Gastroesophageal sphincter (tissue), 3 donors: ENCODE results near the gene PMF1.

Source experiments
- CTCF ChIP-seq, 4 experiments: fragments of 200-600 bp in 2 of 4; fragments of 450-650 bp in 2 of 4; sonication (generic) in 1 of 4; IDR thresholded peaks; one replicate each; pipeline ENCODE4 v1.5.1; 2017 to 2019; ENCODE audit warnings: antibody characterized with exemption in 4 of 4, mild to moderate bottlenecking in 2 of 4, moderate library complexity in 2 of 4
- POLR2A ChIP-seq, 2 donors: fragments of 450-650 bp; IDR thresholded peaks; one replicate each; pipeline ENCODE4 v1.6.1; 2017; ENCODE audit warnings: antibody characterized with exemption in 2 of 2, mild to moderate bottlenecking in 2 of 2, moderate library complexity in 1 of 2

- TF ChIP-seq CTCF (IDR thresholded peaks at IDR 0.05): no peak
- TF ChIP-seq POLR2A (IDR thresholded peaks at IDR 0.05): no peak
These were observed 70.7 kb downstream of the PMF1 start for GRCh38 chr1:156283521-156283920.
